Sciatic nerve (tissue), 2 donors: ENCODE data around the gene CCDC43. TPM values are rescaled to one million over a fixed set of nuclear protein-coding genes. Genes with fewer than 3 reads are reported as not detected.
A peak's percentile ranks its signal among the peaks of the same experiment; 100 is the strongest.
"Not testable (repeated sequence)": the region's sequence is repeated elsewhere in the genome, so short reads cannot be mapped to it uniquely, and the experiment has no call there.

Source experiments
- ATAC-seq: fragments of 200-7000 bp; cut with Tn5 transposase; one replicate; pipeline ENCODE4 v1.9.1; 2020; ENCODE audit warnings: mild to moderate bottlenecking, moderate library complexity
- DNase-seq: peaks from one replicate; pipeline ENCODE4 v3.0.0-alpha.2; 2020; ENCODE audit warnings: low spot score
- intact Hi-C: fragments of 100-400 bp; cut with DNase I; formaldehyde crosslinking; loops from one replicate; pipeline ENCODE4 v1.14.2; 2022
- total RNA-seq: library from RNA; stranded (reverse); fragmentation: NEBNext Ultra II Directional; extraction: Animal tissue kit (Norgen Biotek cat#: 25700); gene quantifications from one replicate; pipeline ENCODE4 v1.2.1, GENCODE V29; 2021
- donor health status: DM: no; HTN: no; CAD: no.
- donor health status: DM: no; HTN: no; CAD: no.

CCDC43 gene
- 18.9 TPM for total RNA-seq

GRCh38 chr17:44689477-44690217 lies at the start of gene CCDC43:
Gene CCDC43, minus strand, starts transcription at chr17:44689776. Its CDS starts 23 bp downstream, at chr17:44689753.
- intact Hi-C loops: no loop called here
- ATAC-seq (peak; percentile 99), DNase-seq (peak; percentile 92)

- DNase-seq (no peak), ATAC-seq (no peak)
- intact Hi-C loops: no loop called here
These were observed 48.8 kb upstream of the CCDC43 start for GRCh38 chr17:44738214-44738906.

- no peak for DNase-seq
- intact Hi-C loops: no loop called here
- no peak for ATAC-seq
These were observed 47.1 kb upstream of the CCDC43 start for GRCh38 chr17:44736551-44737240.

- intact Hi-C loops: no loop called here
- DNase-seq (no peak), ATAC-seq (no peak)
These were observed 44.7 kb upstream of the CCDC43 start for GRCh38 chr17:44734272-44734671.

GRCh38 chr17:44733753-44734152 lies 44.2 kb upstream of the CCDC43 start:
- ATAC-seq (no peak), DNase-seq (no peak)
- intact Hi-C loops: no loop called here

- DNase-seq: peak; percentile 0
- intact Hi-C loops, ATAC-seq: not testable (repeated sequence)
These were observed 36.5 kb upstream of the CCDC43 start for GRCh38 chr17:44726121-44726520.

- intact Hi-C loops: no loop called here
- ATAC-seq: no peak
- DNase-seq: no peak
These were observed 32.7 kb upstream of the CCDC43 start for GRCh38 chr17:44722254-44722653.

GRCh38 chr17:44719444-44719843 lies 29.9 kb upstream of the CCDC43 start:
- intact Hi-C loops: no loop called here
- DNase-seq: no peak
- ATAC-seq: no peak

- intact Hi-C loops: no loop called here
- peak; percentile 87 for DNase-seq
- peak; percentile 95 for ATAC-seq
These were observed 19.1 kb upstream of the CCDC43 start, which contains the start of gene DBF4B for GRCh38 chr17:44708401-44709263. Gene DBF4B, plus strand, starts transcription at chr17:44708665. Its CDS starts 156 bp downstream, at chr17:44708821.

GRCh38 chr17:44707755-44708400 lies 18.3 kb upstream of the CCDC43 start:
- ATAC-seq (no peak), DNase-seq (no peak)
- intact Hi-C loops: no loop called here

- intact Hi-C loops, ATAC-seq, DNase-seq: not testable (repeated sequence)
These were observed 10.7 kb upstream of the CCDC43 start for GRCh38 chr17:44700288-44700687.

- no peak for ATAC-seq
- no peak for DNase-seq
- intact Hi-C loops: no loop called here
These were observed 4.0 kb upstream of the CCDC43 start for GRCh38 chr17:44693609-44694008.

- DNase-seq, intact Hi-C loops, ATAC-seq: not testable (repeated sequence)
These were observed 1.2 kb upstream of the CCDC43 start for GRCh38 chr17:44690746-44691306.

- DNase-seq (no peak), ATAC-seq (no peak)
- intact Hi-C loops: no loop called here
These were observed 700 bp downstream of the CCDC43 start for GRCh38 chr17:44688675-44689476.

- ATAC-seq: no peak
- intact Hi-C loops: no loop called here
- no peak for DNase-seq
These were observed 1.4 kb downstream of the CCDC43 start for GRCh38 chr17:44688200-44688599.

- intact Hi-C loops: no loop called here
- no peak for DNase-seq
- no peak for ATAC-seq
These were observed 1.8 kb downstream of the CCDC43 start for GRCh38 chr17:44687756-44688155.

GRCh38 chr17:44683303-44683702 lies 6.3 kb downstream of the CCDC43 start:
- intact Hi-C loops, DNase-seq, ATAC-seq: not testable (repeated sequence)
